ENCODE measurements around the gene TFR2.

Gene TFR2

DNA sequence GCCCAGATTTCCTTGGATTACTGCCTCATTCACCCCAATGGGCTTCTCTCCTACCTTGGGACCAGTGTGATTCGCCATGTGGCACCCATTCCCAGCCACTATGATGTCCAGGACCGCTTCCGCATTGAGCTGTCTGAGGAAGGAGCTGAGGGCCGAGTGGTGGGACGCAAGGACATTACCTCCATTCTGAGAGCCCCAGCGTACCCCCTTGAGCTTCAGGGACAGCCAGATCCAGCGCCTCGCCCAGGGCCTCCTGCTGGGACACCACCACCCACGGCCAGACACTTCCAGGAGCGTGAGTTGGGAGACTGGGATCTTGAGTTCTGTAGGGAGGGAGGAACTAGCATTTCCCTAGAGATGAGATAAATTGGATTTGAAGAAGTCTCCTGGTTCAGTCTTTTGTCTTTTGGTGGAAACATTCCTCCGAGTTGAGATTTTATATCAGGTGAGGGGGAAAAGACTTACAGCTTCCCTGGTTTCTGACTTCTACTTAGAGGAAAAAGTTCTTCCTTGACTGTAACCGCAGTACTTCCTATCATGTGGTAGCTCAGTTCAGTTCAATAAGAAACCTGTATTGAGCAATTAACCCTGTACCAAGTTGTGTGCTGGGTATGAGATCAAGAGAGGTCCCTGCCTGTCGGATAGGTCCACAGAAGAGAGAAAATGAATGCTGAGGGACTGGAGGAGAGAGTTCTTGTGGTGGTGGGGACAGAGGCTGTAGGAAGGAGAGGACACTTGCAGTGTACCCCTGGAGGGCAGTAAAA is 27.8 kb downstream of the TFR2 start:
- DNase-seq (ENCODE audit: low read depth, low spot score), result no peak

DNA sequence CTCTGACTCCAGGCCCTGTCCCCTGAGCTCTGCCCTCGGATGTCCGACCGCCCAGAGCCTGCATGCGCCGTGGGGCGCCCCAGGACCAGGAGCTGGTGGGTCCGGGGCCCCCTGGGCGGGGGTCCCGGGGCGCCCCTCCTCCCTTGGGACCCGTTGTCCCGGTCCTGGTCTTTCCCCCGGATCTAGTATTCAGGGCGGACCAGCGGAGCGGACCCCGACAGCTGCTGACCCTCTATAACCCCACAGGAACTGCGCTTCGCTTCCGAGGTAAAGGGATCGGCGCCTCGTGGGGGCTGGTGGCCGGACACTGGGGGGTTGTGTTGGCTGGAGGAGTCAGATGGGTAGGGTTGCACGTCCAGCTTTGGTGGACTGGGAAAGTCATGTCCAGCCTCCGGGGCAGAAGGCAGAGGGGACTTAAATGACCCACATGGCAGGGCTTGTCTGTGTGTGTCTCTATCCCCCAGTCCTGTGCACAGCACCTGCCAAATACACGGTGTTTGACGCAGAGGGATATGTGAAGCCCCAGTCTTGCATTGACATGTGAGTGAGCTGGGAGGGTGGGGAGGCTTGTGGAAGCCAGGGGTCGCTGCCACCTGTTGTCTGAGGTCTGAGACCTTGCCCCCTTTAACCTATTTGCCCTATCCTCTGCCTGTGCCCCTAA is 28.5 kb downstream of the TFR2 start:
- no peak for DNase-seq (ENCODE audit: low read depth, low spot score)

DNA sequence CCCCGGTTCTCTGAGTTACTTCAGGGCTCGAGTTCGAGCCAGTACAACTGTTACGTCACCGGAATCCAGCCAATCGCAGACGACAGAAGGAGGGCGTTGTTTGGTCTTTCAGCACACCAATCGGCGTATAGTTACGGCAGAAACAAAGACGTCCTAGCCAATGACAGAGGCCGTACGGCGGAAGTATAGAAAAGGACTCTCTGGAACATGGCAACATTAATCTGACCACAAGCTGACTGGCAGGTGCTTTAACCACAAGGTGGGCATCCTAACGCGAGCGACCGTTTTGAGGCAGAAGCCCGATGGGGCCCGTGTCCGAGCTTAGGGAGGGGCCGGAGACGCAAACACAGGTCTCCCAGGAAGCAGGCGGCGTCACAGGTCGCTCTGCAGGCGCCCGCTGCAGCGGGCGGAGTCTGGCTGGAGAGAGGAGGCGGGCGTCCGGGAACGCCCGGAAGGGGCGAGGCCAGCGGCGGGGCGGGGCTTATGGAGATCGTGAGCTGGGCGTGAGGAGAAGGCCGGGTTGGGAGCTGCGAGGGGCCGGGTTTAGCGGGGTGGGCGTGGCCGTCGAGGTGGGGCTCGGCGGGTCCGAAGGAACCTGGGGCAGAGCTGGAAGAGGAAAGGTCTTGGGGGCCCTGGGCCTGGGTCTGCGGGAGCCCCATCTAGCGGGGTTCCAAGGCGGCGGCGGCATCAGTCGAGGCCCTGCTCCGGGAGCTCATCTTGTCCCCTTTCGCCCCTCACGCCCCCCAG is 29.2 kb downstream of the TFR2 start, which contains the start of gene MOSPD3:
MOSPD3 (plus strand) TSS at position 558 of the 747 bp plus-strand sequence. CDS start 252 bp downstream, outside the sequence.
- peak; percentile 99 for DNase-seq (ENCODE audit: low read depth, low spot score)

DNA sequence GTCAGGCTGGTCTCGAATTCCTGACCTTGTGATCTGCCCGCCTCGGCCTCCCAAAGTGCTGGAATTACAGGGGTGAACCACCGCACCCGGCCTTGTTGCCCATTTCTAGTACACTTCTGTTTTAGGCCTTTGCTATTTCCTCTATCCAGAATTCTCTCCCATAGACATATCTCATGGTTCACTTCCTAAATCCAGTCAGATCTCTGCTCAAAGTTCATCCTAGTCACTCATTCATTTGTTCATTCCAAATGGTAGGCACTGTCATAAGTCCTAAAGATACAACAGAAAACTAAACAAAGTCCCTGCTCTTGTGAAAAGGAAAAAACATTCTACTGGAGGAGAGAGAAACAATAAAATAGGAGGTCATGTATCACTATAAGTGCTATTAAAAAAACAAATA is 31.4 kb downstream of the TFR2 start:
- no peak for DNase-seq (ENCODE audit: low read depth, low spot score)

DNA sequence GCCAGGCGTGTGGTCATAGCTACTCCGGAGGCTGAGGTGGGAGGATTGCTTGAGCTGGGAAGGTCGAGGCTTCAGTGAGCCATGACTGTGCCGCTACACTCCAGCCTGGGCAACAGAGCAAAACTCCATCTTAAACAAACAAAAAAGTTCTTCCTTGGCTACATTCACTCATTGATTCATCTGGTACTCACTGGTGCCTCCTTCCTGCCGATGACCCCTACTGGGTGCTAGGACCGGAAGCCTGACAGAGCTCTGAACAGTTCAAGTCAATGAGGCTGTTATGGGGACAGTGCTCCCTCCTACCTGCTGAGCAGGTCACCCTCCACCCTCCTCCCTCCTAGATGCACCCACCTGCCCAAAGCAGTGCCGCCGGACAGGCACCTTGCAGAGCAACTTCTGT is 34.2 kb downstream of the TFR2 start:
- no peak for DNase-seq (ENCODE audit: low read depth, low spot score)

DNA sequence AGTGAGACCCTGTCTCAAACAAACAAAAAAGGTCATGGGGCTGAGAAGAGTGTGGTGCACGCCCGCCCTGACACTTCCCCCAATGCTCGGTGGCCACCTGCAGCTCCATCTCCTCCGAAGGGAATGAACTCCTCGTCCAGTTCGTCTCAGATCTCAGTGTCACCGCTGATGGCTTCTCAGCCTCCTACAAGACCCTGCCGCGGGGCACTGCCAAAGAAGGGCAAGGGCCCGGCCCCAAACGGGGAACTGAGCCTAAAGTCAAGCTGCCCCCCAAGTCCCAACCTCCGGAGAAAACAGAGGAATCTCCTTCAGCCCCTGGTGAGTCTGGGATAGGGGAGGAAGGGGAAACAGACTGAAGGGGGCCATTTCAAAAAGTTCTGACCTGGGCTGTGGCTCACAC is 35.0 kb downstream of the TFR2 start:
- no peak for DNase-seq (ENCODE audit: low read depth, low spot score)

DNA sequence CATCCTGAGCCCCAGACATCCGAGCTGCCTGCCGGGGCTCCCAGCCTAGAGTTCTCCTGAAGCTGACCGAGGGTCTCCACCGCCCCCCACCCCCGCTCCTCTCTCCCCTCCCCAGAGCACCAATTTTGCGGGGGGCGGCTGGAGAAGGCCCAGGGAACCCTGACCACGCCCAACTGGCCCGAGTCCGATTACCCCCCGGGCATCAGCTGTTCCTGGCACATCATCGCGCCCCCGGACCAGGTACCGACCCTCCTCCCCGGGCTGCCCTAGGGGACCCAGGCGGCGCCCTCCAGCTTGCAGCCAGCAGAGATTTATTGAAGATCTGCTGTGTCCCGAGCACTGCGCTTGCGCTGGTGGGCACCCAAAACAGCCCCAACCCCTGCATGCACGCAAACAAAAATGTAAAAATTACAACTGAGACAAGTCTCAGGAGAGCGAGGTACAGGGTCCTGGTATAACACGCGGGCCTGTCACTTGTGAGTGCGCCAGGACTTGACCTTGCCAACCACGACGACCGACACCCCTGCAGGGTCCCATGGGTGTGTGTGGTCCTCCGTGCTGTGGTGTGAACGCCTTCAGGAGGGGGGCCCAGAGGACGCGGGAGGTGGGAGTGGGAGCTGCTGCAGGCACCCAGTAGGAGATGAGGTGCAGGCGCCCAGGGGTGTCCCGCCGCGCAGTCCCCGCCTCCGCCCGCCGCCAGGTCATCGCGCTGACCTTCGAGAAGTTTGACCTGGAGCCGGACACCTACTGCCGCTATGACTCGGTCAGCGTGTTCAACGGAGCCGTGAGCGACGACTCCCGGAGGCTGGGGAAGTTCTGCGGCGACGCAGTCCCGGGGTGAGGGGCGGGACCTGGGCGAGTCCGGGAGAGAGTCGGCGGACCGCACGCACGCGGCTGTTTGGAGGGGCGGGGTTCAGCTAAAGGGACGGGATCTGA is 36.1 kb downstream of the TFR2 start:
- no peak for DNase-seq (ENCODE audit: low read depth, low spot score)

DNA sequence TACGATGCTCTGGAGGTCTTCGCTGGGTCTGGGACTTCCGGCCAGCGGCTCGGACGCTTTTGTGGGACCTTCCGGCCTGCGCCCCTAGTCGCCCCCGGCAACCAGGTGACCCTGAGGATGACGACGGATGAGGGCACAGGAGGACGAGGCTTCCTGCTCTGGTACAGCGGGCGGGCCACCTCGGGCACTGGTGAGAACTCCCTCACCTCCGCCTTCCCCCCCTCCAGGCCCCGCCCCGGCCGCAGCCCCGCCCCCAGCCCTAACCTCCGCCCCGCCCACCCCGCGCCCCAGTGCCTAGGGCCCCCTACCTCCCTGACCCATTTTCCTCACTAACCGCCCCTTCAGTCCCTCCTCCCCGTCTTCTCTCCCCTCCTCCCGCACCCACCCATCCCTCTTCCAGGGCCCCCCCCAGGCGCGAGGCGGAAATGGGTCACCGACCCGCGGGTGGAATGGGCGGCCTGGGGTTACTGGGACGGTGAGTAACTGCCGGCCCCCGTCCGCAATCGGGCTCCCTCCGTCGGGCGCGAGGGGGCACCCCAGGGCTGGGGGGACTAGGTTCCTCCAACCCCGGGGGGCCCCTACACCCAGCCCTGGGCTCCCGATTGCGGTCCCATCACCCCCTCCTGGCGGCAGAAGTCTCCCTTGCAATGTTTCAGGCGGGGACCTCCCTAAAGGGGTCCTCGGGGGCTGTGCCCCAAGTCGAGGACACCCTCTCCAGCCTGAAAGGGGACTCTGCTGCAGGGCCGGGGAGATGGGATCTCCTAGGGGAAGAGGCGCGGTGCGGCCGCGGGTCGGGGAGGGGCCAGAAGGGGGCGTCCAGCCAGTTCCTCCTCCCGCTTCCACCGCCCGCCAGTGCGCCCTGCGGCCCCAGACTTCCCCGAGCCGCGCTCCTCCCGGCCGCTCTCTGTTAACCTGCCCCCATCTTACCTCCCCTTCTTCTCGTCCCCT is 37.0 kb downstream of the TFR2 start:
- no peak for DNase-seq (ENCODE audit: low read depth, low spot score)

DNA sequence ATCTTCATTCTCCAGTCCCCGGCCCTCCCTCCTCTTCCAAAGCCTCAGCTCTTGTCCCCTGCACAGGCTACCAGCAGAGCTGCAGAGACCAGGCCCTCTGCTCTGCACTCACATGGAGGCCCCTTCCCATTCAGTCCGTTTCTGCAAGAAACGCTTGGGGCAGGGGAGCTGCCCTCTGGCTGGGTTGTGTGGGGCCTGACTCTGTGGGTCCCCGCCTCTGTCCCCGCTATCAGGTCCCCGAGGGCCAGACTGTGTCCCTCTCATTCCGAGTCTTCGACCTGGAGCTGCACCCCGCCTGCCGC is 37.7 kb downstream of the TFR2 start:
- DNase-seq (ENCODE audit: low read depth, low spot score), result no peak

DNA sequence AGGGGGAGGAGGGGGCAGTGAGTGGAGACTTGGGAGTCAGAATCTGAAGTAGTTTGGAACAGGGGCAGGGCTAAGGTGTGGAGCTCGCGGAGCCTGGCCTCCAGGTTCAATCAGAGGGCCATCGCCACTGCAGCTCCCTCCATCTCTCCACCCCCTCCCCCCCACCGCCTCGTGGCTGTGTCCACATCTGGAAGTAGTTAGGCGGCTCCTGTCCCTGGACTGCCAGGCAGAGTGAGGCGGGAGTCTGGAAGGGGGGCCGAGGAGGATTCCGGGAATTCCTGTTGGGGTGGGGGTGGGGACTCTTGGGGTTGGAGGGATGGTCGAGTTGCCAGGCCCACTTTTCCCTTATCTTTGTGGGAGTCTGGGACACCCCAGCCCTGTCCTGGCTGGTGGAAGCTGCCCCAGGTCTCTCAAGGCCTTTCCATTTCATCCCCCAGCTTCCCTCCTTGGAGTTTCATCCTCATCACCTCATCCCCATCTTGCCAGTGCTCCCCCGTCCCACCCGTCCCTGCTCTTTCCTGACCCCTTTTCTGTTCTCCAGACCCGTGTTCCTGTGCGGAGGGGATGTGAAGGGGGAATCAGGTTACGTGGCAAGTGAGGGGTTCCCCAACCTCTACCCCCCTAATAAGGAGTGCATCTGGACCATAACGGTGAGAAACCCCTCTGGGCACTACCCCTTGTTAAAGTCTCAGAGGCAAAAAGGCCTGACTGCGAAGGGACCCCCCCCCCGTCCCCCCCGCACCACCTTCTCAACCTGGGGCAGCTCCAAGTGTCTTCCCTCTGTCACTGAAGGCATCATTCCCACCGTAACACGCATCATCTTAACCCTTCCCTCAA is 38.2 kb downstream of the TFR2 start:
- peak; percentile 44 for DNase-seq (ENCODE audit: low read depth, low spot score)

DNA sequence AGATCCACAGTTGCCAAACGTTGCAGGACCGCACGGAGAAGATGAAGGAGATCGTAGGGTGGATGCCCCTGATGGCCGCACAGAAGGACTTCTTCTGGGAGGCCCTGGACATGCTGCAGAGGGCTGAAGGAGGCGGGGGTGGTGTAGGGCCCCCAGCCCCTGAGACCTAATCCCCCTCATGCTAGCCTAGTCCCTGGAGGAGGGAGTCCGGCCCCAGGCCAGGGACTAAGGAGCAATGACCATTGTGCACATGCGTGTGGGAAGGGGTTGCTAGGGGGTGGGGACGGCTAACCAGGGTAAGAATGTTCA is 40.7 kb downstream of the TFR2 start:
- DNase-seq (ENCODE audit: low read depth, low spot score), result no peak

DNA sequence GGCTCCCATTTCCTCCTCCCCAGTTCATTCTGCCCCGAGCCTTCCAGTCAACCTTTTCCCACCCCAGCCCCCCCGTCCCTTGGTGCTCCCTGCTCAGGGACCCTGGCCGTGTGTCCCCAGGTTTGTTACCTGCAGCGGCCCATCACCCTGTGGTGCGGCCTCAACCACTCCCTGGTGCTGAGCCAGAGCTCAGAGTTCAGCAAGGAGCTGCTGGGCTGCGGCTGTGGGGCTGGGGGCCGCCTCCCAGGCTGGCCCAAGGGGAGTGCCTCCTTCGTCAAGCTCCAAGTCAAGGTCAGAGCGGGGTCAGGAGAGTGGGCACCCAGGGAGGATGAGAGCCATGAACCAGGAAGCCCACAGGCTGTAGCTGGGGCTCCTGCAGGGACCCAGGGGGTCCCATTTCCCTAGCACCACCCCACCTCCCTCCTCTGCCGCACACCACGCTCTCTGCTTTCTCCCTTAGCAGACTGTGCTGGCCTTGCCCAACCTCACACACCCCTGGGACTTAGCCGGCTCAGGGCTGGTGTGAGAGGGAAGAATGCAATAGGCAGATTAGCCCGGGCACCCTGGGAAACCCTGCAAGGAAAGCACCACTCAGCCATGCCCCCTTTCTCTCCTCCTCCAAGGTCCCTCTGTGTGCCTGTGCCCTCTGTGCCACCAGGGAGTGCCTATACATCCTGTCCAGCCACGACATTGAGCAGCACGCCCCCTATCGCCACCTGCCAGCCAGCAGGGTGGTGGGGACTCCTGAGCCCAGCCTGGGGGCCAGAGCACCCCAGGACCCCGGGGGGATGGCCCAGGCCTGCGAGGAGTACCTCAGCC is 41.2 kb downstream of the TFR2 start:
- DNase-seq (ENCODE audit: low read depth, low spot score), result no peak

DNA sequence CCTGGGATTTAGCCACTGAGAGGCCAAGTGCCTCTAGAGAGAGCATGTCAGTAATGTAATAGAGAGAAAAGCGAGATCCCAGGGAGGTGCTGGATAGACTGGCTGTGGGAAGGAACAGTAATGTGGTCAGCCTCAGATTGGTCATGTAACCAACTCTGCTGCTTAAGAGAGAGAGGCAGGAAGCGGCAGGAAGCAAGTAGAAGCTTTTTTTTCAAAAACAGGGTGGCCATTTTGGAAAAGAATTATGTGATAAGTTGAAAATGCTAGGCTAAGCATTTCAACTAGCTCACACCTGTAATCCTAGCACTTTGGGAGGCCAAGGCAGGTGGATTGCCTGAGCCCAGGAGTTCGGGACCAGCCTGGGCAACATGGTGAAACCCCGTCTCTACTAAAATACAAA is 42.9 kb downstream of the TFR2 start:
- DNase-seq (ENCODE audit: low read depth, low spot score), result no peak

DNA sequence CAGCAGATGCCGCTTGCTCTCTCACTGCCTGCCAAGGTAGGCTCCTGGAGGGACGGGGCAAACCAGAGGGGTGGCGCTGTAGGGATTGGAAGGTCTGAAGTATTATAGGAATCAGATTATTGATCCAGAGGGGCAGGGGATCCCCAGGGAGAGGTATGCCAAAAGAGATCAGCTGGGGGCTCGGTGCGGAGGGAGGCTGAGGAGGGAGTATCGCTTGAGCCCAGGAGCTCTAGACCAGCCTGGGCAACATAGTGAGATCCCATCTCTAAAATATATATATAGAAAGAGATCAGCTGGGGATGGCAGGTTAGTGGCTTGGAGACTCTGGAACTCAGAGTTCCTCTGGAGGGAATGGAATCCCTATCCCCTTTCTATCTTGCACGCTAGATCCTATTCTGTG is 46.2 kb downstream of the TFR2 start:
- no peak for DNase-seq (ENCODE audit: low read depth, low spot score)

DNA sequence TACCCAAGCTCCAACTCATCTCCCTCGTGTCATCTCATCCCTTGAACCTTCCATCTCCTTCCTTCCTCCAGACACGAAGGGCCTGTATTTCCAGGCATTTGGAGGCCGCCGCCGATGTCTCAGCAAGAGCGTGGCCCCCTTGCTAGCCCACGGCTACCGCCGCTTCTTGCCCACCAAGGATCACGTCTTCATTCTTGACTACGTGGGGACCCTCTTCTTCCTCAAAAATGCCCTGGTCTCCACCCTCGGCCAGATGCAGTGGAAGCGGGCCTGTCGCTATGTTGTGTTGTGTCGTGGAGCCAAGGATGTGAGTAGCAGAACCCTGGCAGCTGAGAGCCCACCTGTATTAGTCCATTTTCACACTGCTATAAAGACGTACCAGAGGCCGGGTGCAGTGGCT is 49.8 kb downstream of the TFR2 start:
- DNase-seq (ENCODE audit: low read depth, low spot score), result no peak

DNA sequence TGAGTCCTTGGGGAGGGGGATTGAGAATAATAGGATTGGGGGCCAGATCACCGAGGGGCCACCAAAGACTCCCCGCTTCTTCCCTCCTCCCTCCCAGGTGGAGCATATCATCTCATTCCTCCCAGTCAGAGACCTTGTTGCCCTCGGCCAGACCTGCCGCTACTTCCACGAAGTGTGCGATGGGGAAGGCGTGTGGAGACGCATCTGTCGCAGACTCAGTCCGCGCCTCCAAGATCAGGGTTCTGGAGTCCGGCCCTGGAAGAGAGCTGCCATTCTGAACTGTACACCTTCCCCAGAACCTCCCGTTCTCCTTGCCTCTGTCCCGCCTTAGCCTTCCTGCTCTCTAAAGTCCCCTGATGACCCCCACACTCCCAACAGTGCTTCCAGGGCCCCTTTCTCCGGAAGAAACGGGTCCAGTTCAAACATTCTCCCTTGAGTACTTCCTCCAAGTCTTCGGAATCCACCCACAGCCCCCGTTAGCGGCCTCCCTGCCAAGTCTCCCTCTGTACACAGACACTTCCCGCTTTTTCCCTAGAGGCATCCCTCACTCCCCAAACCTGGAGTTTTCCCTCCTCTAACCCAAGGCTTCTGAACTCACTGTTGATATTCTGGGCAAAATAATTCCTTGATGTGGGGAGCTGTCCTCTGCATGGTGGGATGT is 51.1 kb downstream of the TFR2 start:
- DNase-seq (ENCODE audit: low read depth, low spot score), result no peak

DNA sequence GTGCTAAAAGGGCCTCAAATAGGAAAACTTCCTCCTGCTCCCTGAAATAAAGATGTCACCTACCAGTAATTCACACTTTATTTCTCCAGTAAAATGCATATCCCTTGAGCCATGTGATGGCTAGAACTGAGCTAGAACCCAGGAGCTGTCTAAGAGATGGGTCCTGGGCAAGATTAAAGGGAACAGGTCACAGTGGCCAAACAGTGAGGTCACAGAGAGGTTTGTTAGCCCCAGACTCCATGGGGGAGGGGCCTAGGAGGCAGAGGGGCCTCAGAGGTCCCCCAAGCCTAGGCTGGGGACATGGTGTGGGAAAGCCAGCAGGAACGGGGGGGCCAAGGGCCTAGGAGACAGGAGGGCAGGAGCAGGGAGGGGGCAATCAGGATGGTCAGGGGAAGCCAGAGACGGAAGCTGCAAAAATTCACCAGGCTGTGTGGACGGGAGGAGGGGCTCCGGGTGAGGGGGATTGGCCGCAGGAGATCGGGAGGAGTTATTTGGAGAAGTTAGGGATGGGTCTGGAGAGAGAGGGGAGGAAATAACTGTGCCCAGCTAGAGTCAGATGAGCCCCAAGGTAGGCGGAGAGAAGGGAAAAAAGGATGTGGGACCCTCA is 51.9 kb downstream of the TFR2 start:
- DNase-seq (ENCODE audit: low read depth, low spot score), result no peak

DNA sequence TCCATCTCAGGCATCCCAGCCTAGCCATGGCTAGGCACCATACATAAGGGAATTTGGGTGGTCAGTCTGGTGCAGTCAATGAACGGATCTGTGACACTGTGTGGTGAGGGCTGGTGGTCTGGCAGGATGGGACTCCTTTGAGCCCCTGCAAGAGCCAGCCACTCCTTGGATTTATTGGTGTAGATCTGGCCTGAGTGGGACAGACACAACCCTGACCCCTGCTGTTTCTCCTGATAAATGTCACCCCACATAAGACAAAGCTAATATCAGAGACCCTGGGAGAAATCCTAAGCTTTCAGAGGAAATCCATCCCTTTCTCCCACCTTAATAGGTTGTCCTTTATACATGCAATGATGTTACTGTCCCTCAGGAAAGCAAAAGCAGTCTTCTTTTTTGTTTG is 52.9 kb downstream of the TFR2 start:
- no peak for DNase-seq (ENCODE audit: low read depth, low spot score)
